Pericardium fibroblast (primary cell): Measurements from ENCODE around the gene TNMD. TPM values are rescaled to one million over a fixed set of nuclear protein-coding genes. Genes with fewer than 3 reads are reported as not detected.

Experiments used
- total RNA-seq: library from RNA; depleted of rRNA; stranded (reverse); fragments of >200 nt; gene quantifications from 2 replicates; pipeline ENCODE4 v1.2.3, GENCODE V29; 2015

The TNMD gene
- not detected in 2 replicates for total RNA-seq

GRCh38 chrX:100584611-100585010 is at the start of gene TNMD:
TSS of gene TNMD (plus strand) at chrX:100584936. CDS start at chrX:100585019, 83 bp downstream.

GRCh38 chrX:100636321-100636991 is 51.7 kb downstream of the TNMD start, which contains the start of gene TSPAN6:
TSS of gene TSPAN6 (minus strand) at chrX:100636806. CDS start at chrX:100636694, 112 bp downstream.

GRCh38 chrX:100643956-100644860 is 59.5 kb downstream of the TNMD start, which contains the start of gene SRPX2:
TSS of gene SRPX2 (plus strand) at chrX:100644199. CDS start at chrX:100646323, 2,124 bp downstream.

Other genes with a start within 250 kb of the TNMD start
- gene PCDH19, start 174.7 kb upstream of the TNMD start, total RNA-seq = under 0.01 and 0.09 TPM in 2 replicates
- 25.4 and 27.8 TPM in 2 replicates for gene TSPAN6, start 51.9 kb downstream of the TNMD start, total RNA-seq
- 69.2 and 161 TPM in 2 replicates for gene SRPX2, start 59.3 kb downstream of the TNMD start, total RNA-seq
- gene SYTL4, start 147.2 kb downstream of the TNMD start, total RNA-seq = 3.1 and 5.0 TPM in 2 replicates
- gene CSTF2, start 235.5 kb downstream of the TNMD start, total RNA-seq = 8.5 and 9.0 TPM in 2 replicates